NCI-H1436 (cell line): ENCODE data around the gene SERPING1.

Experiments
- DNase-seq: peaks from one replicate; lab custom pipeline; 2025; lab: John Stamatoyannopoulos, UW

SERPING1 gene

DNA sequence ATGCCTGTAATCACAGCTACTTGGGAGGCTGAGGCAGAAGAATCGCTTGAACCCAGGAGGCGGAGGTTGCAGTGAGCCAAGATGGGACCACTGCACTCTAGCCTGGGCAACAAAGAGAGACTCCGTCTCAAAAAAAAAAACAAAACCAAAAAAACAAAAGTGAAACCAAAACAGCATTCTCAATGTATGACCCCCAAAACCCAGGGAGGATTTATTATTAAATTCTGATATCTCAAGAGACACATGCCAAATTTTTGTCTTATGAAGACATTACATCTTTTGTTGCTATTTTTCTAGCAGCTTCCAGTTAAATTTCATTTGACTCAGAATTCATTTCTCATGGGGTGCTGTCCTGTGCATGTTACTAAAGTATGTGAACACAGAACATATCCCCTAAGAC lies 55.2 kb downstream of the SERPING1 start:
- no peak for DNase-seq

DNA sequence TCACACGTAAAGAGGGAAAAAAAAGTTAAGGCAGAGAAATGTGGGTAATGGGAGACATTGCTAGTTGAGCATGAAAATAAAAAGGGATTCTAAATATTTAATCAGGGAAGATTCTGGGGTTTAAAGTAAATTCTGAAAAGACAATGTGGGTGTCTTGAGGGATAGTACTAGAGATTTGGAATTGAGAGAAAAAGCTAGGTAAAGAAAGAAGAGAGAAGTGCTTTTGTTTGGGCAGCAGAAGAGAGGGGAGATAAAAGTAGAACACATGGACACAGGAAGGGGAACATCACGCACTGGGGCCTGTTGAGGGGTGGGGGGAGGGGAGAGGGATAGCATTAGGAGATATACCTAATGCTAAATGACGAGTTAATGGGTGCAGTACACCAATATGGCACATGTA lies 55.7 kb downstream of the SERPING1 start:
- no peak for DNase-seq

DNA sequence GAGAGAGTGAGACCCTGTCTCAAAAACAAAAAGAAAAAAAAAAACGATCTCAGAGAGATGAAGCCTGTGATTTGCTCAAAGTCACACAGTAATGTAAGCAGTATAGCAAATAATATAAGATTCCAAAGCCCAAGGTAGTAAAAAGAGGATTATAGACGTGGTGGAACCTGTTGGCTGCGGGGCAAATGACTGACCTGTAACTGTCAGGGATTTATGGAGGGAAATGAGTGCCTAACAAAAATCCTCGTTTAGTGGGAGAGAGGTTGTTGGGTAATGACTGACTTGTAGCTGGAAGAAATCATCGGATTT lies 59.4 kb downstream of the SERPING1 start:
- no peak for DNase-seq

DNA sequence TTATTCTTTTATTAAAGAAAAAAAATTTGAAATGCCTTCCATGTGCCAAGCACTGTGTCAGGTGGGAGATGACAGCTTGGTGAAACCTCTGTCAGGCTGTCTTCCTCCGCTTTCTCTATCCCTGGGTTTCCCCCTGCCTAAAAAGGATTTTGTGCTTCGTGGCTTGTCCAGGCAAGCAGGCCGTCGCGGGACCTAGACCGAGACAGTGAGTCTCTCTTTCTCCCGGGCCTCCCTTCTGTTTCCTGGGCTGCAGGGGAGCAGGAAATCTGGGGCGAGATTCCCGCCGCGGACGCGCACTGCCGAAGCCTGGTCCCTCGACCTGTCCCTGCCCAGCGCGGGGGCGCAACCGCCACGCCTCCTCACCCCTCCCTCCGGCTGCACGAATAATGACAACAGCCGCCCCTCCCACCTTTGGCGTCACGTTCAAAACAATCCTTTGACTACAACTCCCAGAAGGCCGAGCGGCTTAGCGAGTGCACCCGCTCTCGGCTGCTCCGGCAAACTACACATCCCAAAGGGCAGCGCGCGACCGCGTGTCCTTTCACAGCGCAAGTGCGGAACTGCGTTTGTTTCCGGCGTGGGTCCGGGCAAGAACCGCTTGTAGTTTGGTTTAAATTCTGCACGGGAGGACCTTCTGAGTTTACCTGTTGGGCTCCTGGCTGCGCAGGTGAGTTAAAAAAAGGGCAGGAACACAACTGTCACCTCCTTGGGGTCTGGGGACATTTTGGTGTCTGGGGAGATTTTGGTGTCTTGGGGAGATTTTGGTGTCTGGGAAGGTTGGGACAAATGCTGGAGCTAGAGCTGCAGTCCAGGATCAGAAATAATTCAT lies 59.9 kb downstream of the SERPING1 start, which contains the start of gene CLP1:
Gene CLP1 (plus strand): TSS at position 569 of the 829 bp plus-strand sequence. CDS start 1,715 bp downstream, outside the sequence.
- peak; percentile 98 for DNase-seq

DNA sequence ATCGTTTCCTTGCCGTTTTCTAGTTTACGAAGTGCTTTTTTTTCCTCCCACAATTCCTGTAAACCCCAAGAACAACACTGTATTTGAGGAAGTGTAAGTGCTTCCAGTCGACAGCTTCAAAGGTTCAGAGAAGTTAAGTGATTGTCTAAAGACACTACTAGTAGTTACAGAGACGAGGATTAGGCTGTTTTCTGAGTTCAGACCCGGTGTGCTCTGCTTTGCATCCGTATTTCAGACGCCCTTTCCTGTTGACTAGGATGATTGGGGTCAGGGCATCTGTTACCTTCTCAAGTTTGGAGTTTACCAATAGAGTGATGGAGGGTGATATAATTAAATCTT lies 60.5 kb downstream of the SERPING1 start:
- DNase-seq, result no peak

DNA sequence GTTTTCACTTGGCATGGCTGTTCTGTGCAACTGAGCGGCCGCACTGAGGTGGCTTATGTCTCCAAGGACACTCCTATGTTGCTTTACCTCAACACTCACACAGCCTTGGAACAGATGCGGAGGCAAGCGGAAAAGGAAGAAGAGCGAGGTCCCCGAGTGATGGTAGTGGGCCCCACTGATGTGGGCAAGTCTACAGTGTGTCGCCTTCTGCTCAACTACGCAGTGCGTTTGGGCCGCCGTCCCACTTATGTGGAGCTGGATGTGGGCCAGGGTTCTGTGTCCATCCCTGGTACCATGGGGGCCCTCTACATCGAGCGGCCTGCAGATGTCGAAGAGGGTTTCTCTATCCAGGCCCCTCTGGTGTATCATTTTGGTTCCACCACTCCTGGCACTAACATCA lies 62.2 kb downstream of the SERPING1 start:
- DNase-seq, result no peak

DNA sequence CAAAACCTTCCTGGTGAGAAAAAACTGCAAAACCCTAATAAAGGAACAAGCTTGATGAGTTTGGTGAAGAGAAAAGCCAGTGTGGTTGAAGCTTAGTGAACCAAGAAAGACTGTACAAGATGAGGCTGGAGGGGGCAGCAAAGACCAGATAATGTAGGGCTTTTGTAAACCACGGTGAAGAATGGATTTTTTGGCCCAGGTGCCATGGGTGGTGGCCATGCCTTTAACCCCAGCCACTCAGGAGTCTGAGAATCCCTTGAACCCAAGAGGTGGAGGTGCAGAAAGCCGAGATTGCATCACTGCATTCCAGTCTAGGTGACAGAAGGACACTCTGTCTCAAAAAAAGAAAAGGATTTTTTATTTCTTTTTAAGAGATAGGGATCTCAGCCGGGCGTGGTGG lies 65.4 kb downstream of the SERPING1 start:
- no peak for DNase-seq

DNA sequence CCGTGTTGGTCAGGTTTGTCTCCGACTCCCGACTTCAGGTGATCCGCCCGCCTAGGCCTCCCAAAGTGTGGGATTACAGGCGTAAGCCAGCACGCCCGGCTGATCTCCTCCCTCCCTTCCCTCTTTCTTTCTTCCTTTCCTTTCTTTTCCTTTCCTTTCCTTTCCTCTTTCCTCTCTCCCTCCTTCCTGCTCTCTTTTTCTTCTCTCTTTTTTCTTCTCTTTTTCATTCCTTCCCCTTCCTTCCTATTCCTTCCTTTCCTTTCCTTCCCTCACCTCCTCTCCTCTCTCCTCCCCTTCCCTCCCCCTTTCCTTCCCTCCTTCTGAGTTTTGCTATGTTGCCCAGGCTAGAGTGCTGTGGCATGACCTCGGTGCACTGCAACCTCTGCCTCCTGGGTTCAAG lies 66.5 kb downstream of the SERPING1 start:
- no peak for DNase-seq
